ENCODE data around the gene ALK.

DNA sequence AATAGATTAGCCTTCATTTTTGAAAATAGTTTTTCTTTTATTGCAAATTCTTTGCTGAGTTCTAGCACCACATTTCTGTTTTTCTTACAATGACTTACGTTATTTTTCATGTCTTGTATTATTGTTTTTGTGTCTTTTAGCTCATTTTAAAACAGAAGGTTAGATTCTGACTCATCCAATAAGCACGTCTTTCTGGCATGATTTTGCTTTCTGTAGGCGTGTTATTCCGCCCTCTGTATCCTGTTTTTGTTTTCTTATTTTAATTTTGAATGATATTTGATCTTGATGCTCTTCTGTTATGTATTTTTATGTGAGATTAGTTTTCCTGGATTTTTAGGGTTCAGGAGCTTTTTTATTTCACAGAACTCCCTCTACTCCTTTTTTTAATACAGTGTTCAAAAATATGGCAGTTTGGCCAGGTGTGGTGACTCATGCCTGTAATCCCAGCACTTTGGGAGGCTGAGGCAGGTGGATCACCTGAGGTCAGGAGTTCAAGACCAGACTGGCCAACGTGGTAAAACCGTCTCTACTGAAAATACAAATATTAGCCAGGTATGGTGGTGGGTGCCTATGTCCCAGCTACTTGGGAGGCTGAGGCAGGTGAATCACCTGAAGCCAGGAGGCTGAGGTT is 661.1 kb downstream of the ALK start:
- TF ChIP-seq, protein P1, sequence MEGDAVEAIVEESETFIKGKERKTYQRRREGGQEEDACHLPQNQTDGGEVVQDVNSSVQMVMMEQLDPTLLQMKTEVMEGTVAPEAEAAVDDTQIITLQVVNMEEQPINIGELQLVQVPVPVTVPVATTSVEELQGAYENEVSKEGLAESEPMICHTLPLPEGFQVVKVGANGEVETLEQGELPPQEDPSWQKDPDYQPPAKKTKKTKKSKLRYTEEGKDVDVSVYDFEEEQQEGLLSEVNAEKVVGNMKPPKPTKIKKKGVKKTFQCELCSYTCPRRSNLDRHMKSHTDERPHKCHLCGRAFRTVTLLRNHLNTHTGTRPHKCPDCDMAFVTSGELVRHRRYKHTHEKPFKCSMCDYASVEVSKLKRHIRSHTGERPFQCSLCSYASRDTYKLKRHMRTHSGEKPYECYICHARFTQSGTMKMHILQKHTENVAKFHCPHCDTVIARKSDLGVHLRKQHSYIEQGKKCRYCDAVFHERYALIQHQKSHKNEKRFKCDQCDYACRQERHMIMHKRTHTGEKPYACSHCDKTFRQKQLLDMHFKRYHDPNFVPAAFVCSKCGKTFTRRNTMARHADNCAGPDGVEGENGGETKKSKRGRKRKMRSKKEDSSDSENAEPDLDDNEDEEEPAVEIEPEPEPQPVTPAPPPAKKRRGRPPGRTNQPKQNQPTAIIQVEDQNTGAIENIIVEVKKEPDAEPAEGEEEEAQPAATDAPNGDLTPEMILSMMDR (IDR thresholded peaks at IDR 0.05; ENCODE audit: low read depth, low read length) = no peak
- TF ChIP-seq EZH2phosphoT487 (IDR thresholded peaks at IDR 0.05; ENCODE audit: low read depth) = no peak
